HepG2 (cell line): ENCODE results near the gene SARS2. TPM values are rescaled to one million over a fixed set of nuclear protein-coding genes. Genes with fewer than 3 reads are reported as not detected.
A peak's percentile ranks its signal among the peaks of the same experiment; 100 is the strongest.

Experiments
- ATRX ChIP-seq: sonication (generic); formaldehyde crosslinking; IDR thresholded peaks from 2 replicates; pipeline ENCODE4 v1.4.0; 2020; ENCODE audit warnings: missing genetic modification reagents, borderline replicate concordance
- BRCA1 ChIP-seq: sonication (generic); formaldehyde crosslinking; IDR thresholded peaks from 2 replicates; pipeline ENCODE4 v1.4.0; 2020; ENCODE audit warnings: missing genetic modification reagents
- KMT2B ChIP-seq: IDR thresholded peaks from 2 replicates; pipeline ENCODE4 v1.6.1; 2016; ENCODE audit warnings: missing genetic modification reagents, missing compliant biosample characterization
- MXD4 ChIP-seq: IDR thresholded peaks from 2 replicates; pipeline ENCODE4 v1.6.1; 2016; ENCODE audit warnings: mild to moderate bottlenecking, missing biosample characterization, missing genetic modification reagents
- POGZ ChIP-seq: sonication (generic); formaldehyde crosslinking; IDR thresholded peaks from 2 replicates; pipeline ENCODE4 v1.4.0; 2020; ENCODE audit warnings: mild to moderate bottlenecking, missing genetic modification reagents
- SMARCE1 ChIP-seq: fragments of 450-650 bp; IDR thresholded peaks from 2 replicates; pipeline ENCODE4 v1.6.1; 2017; ENCODE audit warnings: borderline replicate concordance
- SOX6 ChIP-seq, 2 experiments: fragments of 450-650 bp in 1 of 2; sonication (generic) in 1 of 2; formaldehyde crosslinking in 1 of 2; IDR thresholded peaks; 2 replicates each; pipeline versions ENCODE4 v1.4.0 to v1.6.1; 2017 to 2020; ENCODE audit warnings: antibody characterized with exemption in 1 of 2, mild to moderate bottlenecking in 1 of 2, missing genetic modification reagents in 1 of 2
- TBX2 ChIP-seq: sonication (generic); formaldehyde crosslinking; IDR thresholded peaks from 2 replicates; pipeline ENCODE4 v1.5.0; 2020; ENCODE audit warnings: missing genetic modification reagents, mild to moderate bottlenecking, borderline replicate concordance
- TEAD2 ChIP-seq: sonication (generic); formaldehyde crosslinking; IDR thresholded peaks from 2 replicates; pipeline ENCODE4 v1.9.0; 2021; ENCODE audit warnings: missing genetic modification reagents
- ZNF30 ChIP-seq: sonication (generic); formaldehyde crosslinking; IDR thresholded peaks from 2 replicates; pipeline ENCODE4 v1.5.0; 2020; ENCODE audit warnings: mild to moderate bottlenecking, missing genetic modification reagents
- ZNF546 ChIP-seq: sonication (generic); formaldehyde crosslinking; conservative IDR thresholded peaks from 2 replicates; pipeline ENCODE4 v1.8.1; 2023; ENCODE audit warnings: mild to moderate bottlenecking, missing genetic modification reagents
- polyA plus RNA-seq, 8 experiments: library from polyadenylated mRNA; depleted of rRNA in 3 of 8; stranded (reverse) in 7 of 8; unstranded in 1 of 8; fragments of >200 nt; fragmentation: Illumina TruSeq in 4 of 8; extraction: Trizol in 4 of 8; gene quantifications; 2 replicates each; pipeline versions ENCODE4 v1.2.1 to v1.2.3, GENCODE V29; 2011 to 2016; ENCODE audit warnings: low read depth in 4 of 8, missing spikeins in 1 of 8, mixed read lengths in 1 of 8; ENCODE audit not compliant: insufficient read depth in 1 of 8
- total RNA-seq, 5 experiments: library from RNA; depleted of rRNA; stranded (reverse); fragments of >200 nt; fragmentation: Illumina TruSeq; extraction: Trizol; gene quantifications; 2 replicates each; pipeline ENCODE4 v1.2.3, GENCODE V29; 2016; ENCODE audit warnings: low read depth in 1 of 5
- TF ChIP-seq, protein P1 (sequence below): IDR thresholded peaks from 2 replicates; pipeline ENCODE4 v1.6.1; 2016; ENCODE audit warnings: missing genetic modification reagents, missing compliant biosample characterization
- TF ChIP-seq, protein P2 (sequence below): sonication (generic); formaldehyde crosslinking; IDR thresholded peaks from 2 replicates; pipeline ENCODE4 v1.4.0; 2020; ENCODE audit warnings: mild to moderate bottlenecking, missing genetic modification reagents
- TF ChIP-seq, protein P3 (sequence below): sonication (generic); formaldehyde crosslinking; conservative IDR thresholded peaks from 2 replicates; pipeline ENCODE4 v1.4.0; 2020; ENCODE audit warnings: missing genetic modification reagents
- TF ChIP-seq, protein P4 (sequence below): sonication (generic); formaldehyde crosslinking; IDR thresholded peaks from 2 replicates; pipeline ENCODE4 v1.4.0; 2020; ENCODE audit warnings: missing genetic modification reagents
- TF ChIP-seq, protein P5 (sequence below): IDR thresholded peaks from 2 replicates; pipeline ENCODE4 v1.4.0; 2020; ENCODE audit warnings: mild to moderate bottlenecking, missing genetic modification reagents

The SARS2 gene
- total and polyA plus RNA-seq, 2 of the 13 experiments (the other 11 are each of a cell fraction or from before 2014, with no cell fraction given), result 40.0 to 48.6 TPM

DNA sequence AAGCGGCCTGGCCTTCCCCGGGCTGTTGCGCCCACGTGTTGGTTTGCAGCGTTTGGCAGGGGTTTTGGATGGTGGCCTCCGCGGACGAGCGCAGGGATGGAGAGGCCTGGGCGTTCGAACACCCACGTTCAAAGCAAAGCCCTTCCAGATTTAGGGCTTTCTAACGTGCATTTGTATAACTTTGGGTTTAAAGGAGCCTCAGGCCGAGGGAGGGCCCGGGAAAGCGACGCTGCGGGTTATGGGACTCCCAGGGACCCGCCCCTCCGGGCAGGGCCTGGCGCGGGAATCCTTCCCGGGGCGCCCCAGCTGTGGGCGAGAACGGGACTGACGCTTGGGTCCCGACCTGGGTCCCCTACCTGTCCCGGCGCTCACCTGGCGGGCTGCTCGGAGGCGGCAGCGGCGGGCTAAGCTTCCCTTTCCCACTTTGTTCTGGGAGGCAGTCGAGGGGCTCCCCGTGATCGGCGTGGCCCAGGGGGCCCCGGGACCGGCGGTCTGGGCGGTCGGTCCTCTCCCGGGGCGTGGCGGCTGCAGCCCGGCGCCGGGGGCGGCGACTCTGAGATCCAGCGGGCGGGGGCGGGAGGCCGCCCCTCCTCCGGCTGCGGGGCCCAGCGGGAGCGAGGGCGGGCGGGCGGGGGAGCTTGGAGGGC lies 44.8 kb upstream of the SARS2 start, which contains the start of gene FBXO17 (continued):
- TF ChIP-seq, protein P1, sequence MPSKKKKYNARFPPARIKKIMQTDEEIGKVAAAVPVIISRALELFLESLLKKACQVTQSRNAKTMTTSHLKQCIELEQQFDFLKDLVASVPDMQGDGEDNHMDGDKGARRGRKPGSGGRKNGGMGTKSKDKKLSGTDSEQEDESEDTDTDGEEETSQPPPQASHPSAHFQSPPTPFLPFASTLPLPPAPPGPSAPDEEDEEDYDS, result 0 out of 2 replicates have a peak, but pooled peaks have one; percentile 5
- TF ChIP-seq BRCA1 (CRISPR knock-in tag) (no peak; the same call in 1 of the 2 replicates), ATRX (CRISPR knock-in tag) (no peak), SMARCE1 (no peak), TBX2 (CRISPR knock-in tag) (peak; percentile 57; the same call in 1 of the 2 replicates), ZNF30 (CRISPR knock-in tag) (0 out of 2 replicates have a peak, but pooled peaks have one; percentile 78), ZNF546 (CRISPR knock-in tag) (0 out of 2 replicates have a peak, but pooled peaks have one; percentile 42), MXD4 (peak; percentile 25; the same call in 1 of the 2 replicates), KMT2B (CRISPR knock-in tag) (peak; percentile 56; the same call in 1 of the 2 replicates), POGZ (CRISPR knock-in tag) (peak; percentile 30; the same call in 1 of the 2 replicates), TEAD2 (CRISPR knock-in tag) (peak; percentile 56; the same call in 1 of the 2 replicates), SOX6 (IDR thresholded peaks at IDR 0.05) (no peak), SOX6 (CRISPR knock-in tag; IDR thresholded peaks at IDR 0.05) (peak; percentile 33; the same call in 1 of the 2 replicates)
- TF ChIP-seq, protein P2, sequence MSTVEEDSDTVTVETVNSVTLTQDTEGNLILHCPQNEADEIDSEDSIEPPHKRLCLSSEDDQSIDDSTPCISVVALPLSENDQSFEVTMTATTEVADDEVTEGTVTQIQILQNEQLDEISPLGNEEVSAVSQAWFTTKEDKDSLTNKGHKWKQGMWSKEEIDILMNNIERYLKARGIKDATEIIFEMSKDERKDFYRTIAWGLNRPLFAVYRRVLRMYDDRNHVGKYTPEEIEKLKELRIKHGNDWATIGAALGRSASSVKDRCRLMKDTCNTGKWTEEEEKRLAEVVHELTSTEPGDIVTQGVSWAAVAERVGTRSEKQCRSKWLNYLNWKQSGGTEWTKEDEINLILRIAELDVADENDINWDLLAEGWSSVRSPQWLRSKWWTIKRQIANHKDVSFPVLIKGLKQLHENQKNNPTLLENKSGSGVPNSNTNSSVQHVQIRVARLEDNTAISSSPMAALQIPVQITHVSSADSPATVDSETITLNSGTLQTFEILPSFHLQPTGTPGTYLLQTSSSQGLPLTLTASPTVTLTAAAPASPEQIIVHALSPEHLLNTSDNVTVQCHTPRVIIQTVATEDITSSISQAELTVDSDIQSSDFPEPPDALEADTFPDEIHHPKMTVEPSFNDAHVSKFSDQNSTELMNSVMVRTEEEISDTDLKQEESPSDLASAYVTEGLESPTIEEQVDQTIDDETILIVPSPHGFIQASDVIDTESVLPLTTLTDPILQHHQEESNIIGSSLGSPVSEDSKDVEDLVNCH, result no peak
- TF ChIP-seq, protein P3, sequence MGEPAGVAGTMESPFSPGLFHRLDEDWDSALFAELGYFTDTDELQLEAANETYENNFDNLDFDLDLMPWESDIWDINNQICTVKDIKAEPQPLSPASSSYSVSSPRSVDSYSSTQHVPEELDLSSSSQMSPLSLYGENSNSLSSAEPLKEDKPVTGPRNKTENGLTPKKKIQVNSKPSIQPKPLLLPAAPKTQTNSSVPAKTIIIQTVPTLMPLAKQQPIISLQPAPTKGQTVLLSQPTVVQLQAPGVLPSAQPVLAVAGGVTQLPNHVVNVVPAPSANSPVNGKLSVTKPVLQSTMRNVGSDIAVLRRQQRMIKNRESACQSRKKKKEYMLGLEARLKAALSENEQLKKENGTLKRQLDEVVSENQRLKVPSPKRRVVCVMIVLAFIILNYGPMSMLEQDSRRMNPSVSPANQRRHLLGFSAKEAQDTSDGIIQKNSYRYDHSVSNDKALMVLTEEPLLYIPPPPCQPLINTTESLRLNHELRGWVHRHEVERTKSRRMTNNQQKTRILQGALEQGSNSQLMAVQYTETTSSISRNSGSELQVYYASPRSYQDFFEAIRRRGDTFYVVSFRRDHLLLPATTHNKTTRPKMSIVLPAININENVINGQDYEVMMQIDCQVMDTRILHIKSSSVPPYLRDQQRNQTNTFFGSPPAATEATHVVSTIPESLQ, result no peak
- TF ChIP-seq, protein P4, sequence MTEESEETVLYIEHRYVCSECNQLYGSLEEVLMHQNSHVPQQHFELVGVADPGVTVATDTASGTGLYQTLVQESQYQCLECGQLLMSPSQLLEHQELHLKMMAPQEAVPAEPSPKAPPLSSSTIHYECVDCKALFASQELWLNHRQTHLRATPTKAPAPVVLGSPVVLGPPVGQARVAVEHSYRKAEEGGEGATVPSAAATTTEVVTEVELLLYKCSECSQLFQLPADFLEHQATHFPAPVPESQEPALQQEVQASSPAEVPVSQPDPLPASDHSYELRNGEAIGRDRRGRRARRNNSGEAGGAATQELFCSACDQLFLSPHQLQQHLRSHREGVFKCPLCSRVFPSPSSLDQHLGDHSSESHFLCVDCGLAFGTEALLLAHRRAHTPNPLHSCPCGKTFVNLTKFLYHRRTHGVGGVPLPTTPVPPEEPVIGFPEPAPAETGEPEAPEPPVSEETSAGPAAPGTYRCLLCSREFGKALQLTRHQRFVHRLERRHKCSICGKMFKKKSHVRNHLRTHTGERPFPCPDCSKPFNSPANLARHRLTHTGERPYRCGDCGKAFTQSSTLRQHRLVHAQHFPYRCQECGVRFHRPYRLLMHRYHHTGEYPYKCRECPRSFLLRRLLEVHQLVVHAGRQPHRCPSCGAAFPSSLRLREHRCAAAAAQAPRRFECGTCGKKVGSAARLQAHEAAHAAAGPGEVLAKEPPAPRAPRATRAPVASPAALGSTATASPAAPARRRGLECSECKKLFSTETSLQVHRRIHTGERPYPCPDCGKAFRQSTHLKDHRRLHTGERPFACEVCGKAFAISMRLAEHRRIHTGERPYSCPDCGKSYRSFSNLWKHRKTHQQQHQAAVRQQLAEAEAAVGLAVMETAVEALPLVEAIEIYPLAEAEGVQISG (CRISPR knock-in tag), result no peak; the same call in 1 of the 2 replicates
- TF ChIP-seq, protein P5, sequence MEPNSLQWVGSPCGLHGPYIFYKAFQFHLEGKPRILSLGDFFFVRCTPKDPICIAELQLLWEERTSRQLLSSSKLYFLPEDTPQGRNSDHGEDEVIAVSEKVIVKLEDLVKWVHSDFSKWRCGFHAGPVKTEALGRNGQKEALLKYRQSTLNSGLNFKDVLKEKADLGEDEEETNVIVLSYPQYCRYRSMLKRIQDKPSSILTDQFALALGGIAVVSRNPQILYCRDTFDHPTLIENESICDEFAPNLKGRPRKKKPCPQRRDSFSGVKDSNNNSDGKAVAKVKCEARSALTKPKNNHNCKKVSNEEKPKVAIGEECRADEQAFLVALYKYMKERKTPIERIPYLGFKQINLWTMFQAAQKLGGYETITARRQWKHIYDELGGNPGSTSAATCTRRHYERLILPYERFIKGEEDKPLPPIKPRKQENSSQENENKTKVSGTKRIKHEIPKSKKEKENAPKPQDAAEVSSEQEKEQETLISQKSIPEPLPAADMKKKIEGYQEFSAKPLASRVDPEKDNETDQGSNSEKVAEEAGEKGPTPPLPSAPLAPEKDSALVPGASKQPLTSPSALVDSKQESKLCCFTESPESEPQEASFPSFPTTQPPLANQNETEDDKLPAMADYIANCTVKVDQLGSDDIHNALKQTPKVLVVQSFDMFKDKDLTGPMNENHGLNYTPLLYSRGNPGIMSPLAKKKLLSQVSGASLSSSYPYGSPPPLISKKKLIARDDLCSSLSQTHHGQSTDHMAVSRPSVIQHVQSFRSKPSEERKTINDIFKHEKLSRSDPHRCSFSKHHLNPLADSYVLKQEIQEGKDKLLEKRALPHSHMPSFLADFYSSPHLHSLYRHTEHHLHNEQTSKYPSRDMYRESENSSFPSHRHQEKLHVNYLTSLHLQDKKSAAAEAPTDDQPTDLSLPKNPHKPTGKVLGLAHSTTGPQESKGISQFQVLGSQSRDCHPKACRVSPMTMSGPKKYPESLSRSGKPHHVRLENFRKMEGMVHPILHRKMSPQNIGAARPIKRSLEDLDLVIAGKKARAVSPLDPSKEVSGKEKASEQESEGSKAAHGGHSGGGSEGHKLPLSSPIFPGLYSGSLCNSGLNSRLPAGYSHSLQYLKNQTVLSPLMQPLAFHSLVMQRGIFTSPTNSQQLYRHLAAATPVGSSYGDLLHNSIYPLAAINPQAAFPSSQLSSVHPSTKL, result peak; percentile 28; the same call in 1 of the 2 replicates
